EH (cell line): ENCODE results near the gene TMEM125.
A peak's percentile ranks its signal among the peaks of the same experiment; 100 is the strongest.

ENCODE experiments used
- DNase-seq: peaks from one replicate; pipeline ENCODE4 v3.0.0-alpha.2; 2015; ENCODE audit warnings: low read depth

TMEM125 gene

GRCh38 chr1:43269627-43270375, at the start of gene TMEM125:
TSS of gene TMEM125 (plus strand) at chr1:43269983. CDS start at chr1:43272723, 2,740 bp downstream.
- DNase-seq = no peak

GRCh38 chr1:43220905-43221778, 48.6 kb upstream of the TMEM125 start:
- no peak for DNase-seq

GRCh38 chr1:43221797-43222196, 48.0 kb upstream of the TMEM125 start:
- no peak for DNase-seq

GRCh38 chr1:43222879-43223278, 46.9 kb upstream of the TMEM125 start:
- no peak for DNase-seq

GRCh38 chr1:43225168-43225567, 44.6 kb upstream of the TMEM125 start:
- DNase-seq = peak; percentile 27

GRCh38 chr1:43227143-43227764, 42.5 kb upstream of the TMEM125 start:
- peak; percentile 76 for DNase-seq

- peak; percentile 16 for DNase-seq
These were observed 39.7 kb upstream of the TMEM125 start for GRCh38 chr1:43229826-43230780.

- peak; percentile 81 for DNase-seq
These were observed 37.7 kb upstream of the TMEM125 start for GRCh38 chr1:43232074-43232473.

- peak; percentile 46 for DNase-seq
These were observed 37.3 kb upstream of the TMEM125 start for GRCh38 chr1:43232482-43232881.

GRCh38 chr1:43233631-43234030, 36.2 kb upstream of the TMEM125 start:
- no peak for DNase-seq

- DNase-seq = no peak
These were observed 35.5 kb upstream of the TMEM125 start for GRCh38 chr1:43234267-43234666.

GRCh38 chr1:43235040-43235439, 34.7 kb upstream of the TMEM125 start:
- DNase-seq = no peak

GRCh38 chr1:43235451-43236121, 34.2 kb upstream of the TMEM125 start:
- DNase-seq = no peak

GRCh38 chr1:43237121-43237520, 32.7 kb upstream of the TMEM125 start:
- peak; percentile 77 for DNase-seq

- DNase-seq = peak; percentile 77
These were observed 31.7 kb upstream of the TMEM125 start for GRCh38 chr1:43238085-43238484.

GRCh38 chr1:43238991-43239469, 30.8 kb upstream of the TMEM125 start:
- DNase-seq = no peak

GRCh38 chr1:43239484-43239883, 30.3 kb upstream of the TMEM125 start:
- no peak for DNase-seq

GRCh38 chr1:43241413-43241836, 28.4 kb upstream of the TMEM125 start:
- DNase-seq = peak; percentile 46

- no peak for DNase-seq
These were observed 26.5 kb upstream of the TMEM125 start for GRCh38 chr1:43243299-43243698.

GRCh38 chr1:43246466-43247213, 23.1 kb upstream of the TMEM125 start:
- no peak for DNase-seq
